ENCODE results near the gene STIM1. TPM values are rescaled to one million over a fixed set of nuclear protein-coding genes. Genes with fewer than 3 reads are reported as not detected.

STIM1 gene
- total and polyA plus RNA-seq, 10 of the 15 experiments (the other 5 are each of a cell fraction or from before 2014, with no cell fraction given): 8.6 to 57.7 (median 29.3) TPM

GRCh38 chr11:3866836-3867208 lies 11.4 kb downstream of the STIM1 start:
- TF ChIP-seq SMARCA5 (IDR thresholded peaks at IDR 0.05): no peak
- TF ChIP-seq RCOR1 (conservative IDR thresholded peaks at IDR 0.05; ENCODE audit: low read depth, low read length): no peak
- no peak for TF ChIP-seq BHLHE40 (IDR thresholded peaks at IDR 0.05; ENCODE audit: borderline replicate concordance in 1 of 2, low read depth in 2 of 2, low read length in 1 of 2)
- TF ChIP-seq CBX5 (IDR thresholded peaks at IDR 0.05; ENCODE audit: low read depth): no peak
- no peak for TF ChIP-seq CBX3 (IDR thresholded peaks at IDR 0.05; ENCODE audit: borderline replicate concordance, low read depth)
- no peak for TF ChIP-seq NR2F1 (conservative IDR thresholded peaks at IDR 0.05)
- TF ChIP-seq HCFC1 (IDR thresholded peaks at IDR 0.05; ENCODE audit: low read length): no peak
- Histone ChIP-seq H3K4me3 (peak overlapping the region; percentile 28; the same call in 1 of the 2 replicates), H2AFZ (ENCODE audit: control insufficient read depth, low read depth, low read length) (no peak overlapping the region), H3K36me3 (ENCODE audit: control insufficient read depth in 2 of 2, insufficient read depth in 2 of 2, low read length in 1 of 2) (no peaks in the 10 kb centered on the region), H3K4me1 (ENCODE audit: control insufficient read depth, insufficient read depth, low read length) (peaks cover 64% of the 10 kb centered on the region), H3K4me2 (ENCODE audit: control insufficient read depth, insufficient read depth) (peak overlapping the region; percentile 86), H3K27ac (ENCODE audit: control insufficient read depth, insufficient read depth) (peak overlapping the region; percentile 82), H3K9ac (ENCODE audit: control insufficient read depth, insufficient read depth, low read length) (peak overlapping the region; percentile 31; the same call in 1 of the 2 replicates), H4K20me1 (ENCODE audit: control insufficient read depth, insufficient read depth) (no peaks in the 10 kb centered on the region), H3K9me3 (replicated peaks; ENCODE audit: control insufficient read depth, insufficient read depth, low read length) (no peaks in the 10 kb centered on the region), H3K27me3 (replicated peaks in 1 of 2; ENCODE audit: control insufficient read depth in 2 of 2, insufficient read depth in 2 of 2, low read length in 1 of 2) (no peaks in the 10 kb centered on the region), H3K79me2 (ENCODE audit: control insufficient read depth, insufficient read depth, low read length) (peaks cover 96% of the 10 kb centered on the region)
- in situ Hi-C loops (cut with MboI) (loop anchor here (25.0 kb wide), 2 partner anchors 1470 to 1820 kb away; partner anchors contain the start of genes OR51B5, TRIM22 and TRIM5), intact Hi-C loops (cut with micrococcal nuclease; ENCODE audit: unreplicated experiment) (no loop called here)
- ATAC-seq (no peak), DNase-seq (ENCODE audit: low read depth, low spot score) (no peak), FAIRE-seq (no peak)
- ChIA-PET CTCF (interaction anchor here (1.6 to 39.6 kb wide), 4 partner anchors 2 to 206 kb away, joined by 3 to 1047 read pairs (median 529); partner anchors contain the start of genes RHOG and STIM1), RAD21 (ENCODE audit: unreplicated experiment) (interaction anchor here (1.0 to 16.8 kb wide), 11 partner anchors 7 to 51 kb away, joined by 3 to 253 read pairs (median 7); partner anchors contain the start of genes RHOG and STIM1), POLR2A (interaction anchor here (0.7 to 18.1 kb wide), 7 partner anchors 9 to 205 kb away, joined by 3 to 405 read pairs (median 5); partner anchors contain the start of gene STIM1), SMC1A (ENCODE audit: uncharacterized antibody, unreplicated experiment) (interaction anchor here (0.7 to 23.8 kb wide), 16 partner anchors 12 to 206 kb away, joined by 3 to 633 read pairs (median 6); partner anchors contain the start of gene STIM1)
- BruUV-seq (replicated peaks): no TSS peak

Data from GM12878 (cell line).